Measurements from ENCODE around the gene LORICRIN. TPM values are rescaled to one million over a fixed set of nuclear protein-coding genes. Genes with fewer than 3 reads are reported as not detected.

Gene LORICRIN
- total RNA-seq = not detected

GRCh38 chr1:153259387-153259786 is at the start of gene LORICRIN:
Gene LORICRIN, plus strand, starts transcription at chr1:153259687. Its CDS starts 1,263 bp downstream, at chr1:153260950.
- DNase-seq (ENCODE audit: low spot score) (no peak), ATAC-seq (ENCODE audit: low FRiP score) (no peak)
- TF ChIP-seq CTCF (IDR thresholded peaks at IDR 0.05) = no peak

- no peak for DNase-seq (ENCODE audit: low spot score)
- no peak for ATAC-seq (ENCODE audit: low FRiP score)
- TF ChIP-seq CTCF (IDR thresholded peaks at IDR 0.05) = no peak
These were observed 49.3 kb upstream of the LORICRIN start for GRCh38 chr1:153210206-153210605.

- DNase-seq (ENCODE audit: low spot score) (no peak), ATAC-seq (ENCODE audit: low FRiP score) (no peak)
- no peak for TF ChIP-seq CTCF (IDR thresholded peaks at IDR 0.05)
These were observed 47.3 kb upstream of the LORICRIN start for GRCh38 chr1:153212201-153212600.

- DNase-seq (ENCODE audit: low spot score) (no peak), ATAC-seq (ENCODE audit: low FRiP score) (no peak)
- no peak for TF ChIP-seq CTCF (IDR thresholded peaks at IDR 0.05)
These were observed 46.0 kb upstream of the LORICRIN start for GRCh38 chr1:153213519-153213918.

- DNase-seq (ENCODE audit: low spot score) = no peak
- ATAC-seq (ENCODE audit: low FRiP score) = peak; percentile 55
These were observed 42.3 kb upstream of the LORICRIN start, which contains the start of gene PRR9 for GRCh38 chr1:153217212-153217611. Gene PRR9, plus strand, starts transcription at chr1:153217584. Its CDS starts 561 bp downstream, at chr1:153218145.

GRCh38 chr1:153217744-153218416 is 41.6 kb upstream of the LORICRIN start:
- no peak for ATAC-seq (ENCODE audit: low FRiP score)
- TF ChIP-seq CTCF (IDR thresholded peaks at IDR 0.05) = no peak

More at GRCh38 chr1:153217212-153217611, 42.3 kb upstream of the LORICRIN start, which contains the start of gene PRR9:
- TF ChIP-seq CTCF (IDR thresholded peaks at IDR 0.05) = no peak

More at GRCh38 chr1:153217744-153218416, 41.6 kb upstream of the LORICRIN start:
- DNase-seq (ENCODE audit: low spot score) = no peak
